Muscle layer of duodenum (tissue), 2 donors: ENCODE data around the gene C5orf58.
"Not testable (repeated sequence)": the region's sequence is repeated elsewhere in the genome, so short reads cannot be mapped to it uniquely, and the experiment has no call there.

ENCODE experiments used
- H3K27ac ChIP-seq: one replicate; pipeline ENCODE4 v1.7.0; 2013; ENCODE audit warnings: mild to moderate bottlenecking, low read length
- H3K27me3 ChIP-seq: one replicate; pipeline ENCODE4 v1.7.0; 2013; ENCODE audit warnings: low read depth, mild to moderate bottlenecking, control low read depth, low read length
- H3K36me3 ChIP-seq, 2 donors: one replicate each; pipeline ENCODE4 v1.7.0; 2013; ENCODE audit warnings: low read length in 2 of 2, control low read depth in 1 of 2, mild to moderate bottlenecking in 1 of 2; ENCODE audit not compliant: insufficient read depth in 2 of 2, control insufficient read depth in 1 of 2
- H3K4me1 ChIP-seq, 2 donors: one replicate each; pipeline ENCODE4 v1.7.0; 2013; ENCODE audit warnings: low read length in 2 of 2, mild to moderate bottlenecking in 2 of 2, control low read depth in 1 of 2, moderate library complexity in 1 of 2; ENCODE audit not compliant: insufficient read depth in 2 of 2, control insufficient read depth in 1 of 2
- H3K4me3 ChIP-seq, 2 donors: one replicate each; pipeline ENCODE4 v1.7.0; 2013; ENCODE audit warnings: low read length in 2 of 2, low read depth in 1 of 2, mild to moderate bottlenecking in 1 of 2
- H3K9me3 ChIP-seq, 2 donors: one replicate each; pipeline ENCODE4 v1.7.0; 2013; ENCODE audit warnings: low read length in 2 of 2, control low read depth in 1 of 2, mild to moderate bottlenecking in 1 of 2; ENCODE audit not compliant: control insufficient read depth in 1 of 2
- donor health status: healthy.

C5orf58 gene

GRCh38 chr5:170223906-170224305 is 8.9 kb upstream of the C5orf58 start:
- H3K4me3 ChIP-seq = no peak overlapping the region
- no peak overlapping the region for H3K27ac ChIP-seq
- H3K9me3 ChIP-seq = no peaks in the 10 kb centered on the region
- peaks cover 0 to 8% of the 10 kb centered on the region in 2 donors for H3K4me1 ChIP-seq
- H3K36me3 ChIP-seq = no peaks in the 10 kb centered on the region
- H3K27me3 ChIP-seq = no peaks in the 10 kb centered on the region

- no peaks in the 10 kb centered on the region for H3K27me3 ChIP-seq
- H3K27ac ChIP-seq = no peak overlapping the region
- peaks cover 0 to 8% of the 10 kb centered on the region in 2 donors for H3K4me1 ChIP-seq
- no peak overlapping the region for H3K4me3 ChIP-seq
- H3K9me3 ChIP-seq = no peaks in the 10 kb centered on the region
- no peaks in the 10 kb centered on the region for H3K36me3 ChIP-seq
Measured at GRCh38 chr5:170225326-170226128, 7.3 kb upstream of the C5orf58 start.

DNA sequence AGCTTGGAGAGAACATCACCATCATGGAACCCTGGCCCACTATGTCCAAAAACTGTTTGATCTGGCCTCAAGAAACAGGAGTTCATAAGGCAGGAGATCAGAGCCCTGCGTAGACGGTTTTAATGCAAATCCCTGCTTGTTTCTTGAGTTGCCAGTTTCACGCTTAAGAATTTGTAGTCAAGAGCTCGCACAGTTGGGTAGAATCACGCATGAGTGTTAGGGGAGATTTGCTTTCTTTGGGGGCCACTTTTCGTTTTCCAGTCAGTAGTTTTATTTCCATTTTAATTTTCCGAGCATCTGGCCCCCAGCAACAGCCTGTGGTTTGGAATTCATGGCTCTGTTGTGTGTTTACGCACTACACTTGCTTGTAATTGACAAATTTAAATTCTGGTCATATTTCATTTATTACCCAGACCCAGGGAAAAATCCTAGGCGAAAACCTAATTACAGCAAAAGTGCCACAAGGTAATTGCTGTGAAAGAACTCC is 6.6 kb upstream of the C5orf58 start:
- Histone ChIP-seq H3K4me3 (no peak overlapping the region), H3K27me3 (no peaks in the 10 kb centered on the region), H3K9me3 (no peaks in the 10 kb centered on the region), H3K4me1 (peaks cover 0 to 3% of the 10 kb centered on the region in 2 donors), H3K27ac (no peak overlapping the region), H3K36me3 (no peaks in the 10 kb centered on the region)

DNA sequence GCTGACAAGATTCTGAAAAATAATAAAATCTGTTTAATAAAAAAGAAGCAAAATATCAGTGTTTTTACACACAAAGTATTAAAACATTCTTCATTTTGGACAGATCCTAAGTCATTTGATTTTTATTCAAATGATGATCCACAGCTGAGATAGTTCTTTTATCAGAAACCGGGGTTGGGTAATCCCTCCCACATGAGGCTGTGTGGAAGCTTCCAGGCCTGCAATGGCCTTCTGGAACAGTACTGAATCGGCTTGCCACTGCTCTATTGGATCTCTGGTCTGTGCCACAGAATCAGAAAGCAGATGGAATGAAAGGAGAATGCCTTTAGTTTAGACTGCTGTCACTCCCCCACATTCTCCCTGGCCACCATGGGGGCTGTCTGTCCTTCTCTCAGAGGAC is 6.1 kb upstream of the C5orf58 start:
- Histone ChIP-seq H3K4me1 (no peaks in the 10 kb centered on the region), H3K27ac (no peak overlapping the region)

DNA sequence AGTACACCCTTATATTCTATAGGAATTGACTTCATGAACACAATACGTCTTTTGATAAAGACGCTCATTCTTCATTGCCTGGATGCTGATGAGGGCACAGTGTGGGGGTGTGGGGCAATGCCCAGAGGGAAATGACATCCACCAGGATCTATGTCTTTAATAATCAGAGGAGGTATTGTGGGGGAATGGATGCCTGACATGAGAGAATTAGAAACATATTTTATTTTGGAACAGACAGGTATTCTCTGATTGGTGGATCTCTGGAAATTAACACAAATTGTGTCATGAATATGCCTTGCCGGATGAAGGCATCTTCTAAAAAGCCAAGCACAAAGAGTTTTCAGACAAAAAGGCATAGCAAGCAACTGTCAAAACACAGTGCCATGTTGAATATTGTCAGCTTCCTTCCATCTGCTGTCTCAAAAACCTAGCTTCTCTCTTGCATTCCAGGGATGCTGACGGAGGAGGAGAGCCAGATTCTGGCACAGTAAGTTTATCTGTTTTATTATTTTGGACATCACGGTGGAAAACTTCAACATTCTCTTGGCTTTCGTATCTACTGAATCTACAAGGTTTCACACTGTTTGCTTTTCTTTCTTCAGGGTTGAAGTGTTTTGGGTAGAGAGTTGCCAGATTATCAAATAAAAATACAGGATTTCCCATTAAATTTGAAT is 3.9 kb upstream of the C5orf58 start:
- Histone ChIP-seq H3K4me3 (no peak overlapping the region), H3K36me3 (no peaks in the 10 kb centered on the region), H3K9me3 (no peaks in the 10 kb centered on the region), H3K27ac (no peak overlapping the region), H3K27me3 (no peaks in the 10 kb centered on the region), H3K4me1 (no peaks in the 10 kb centered on the region)

More for the DNA sequence above, 6.1 kb upstream of the C5orf58 start:
- H3K9me3 ChIP-seq = no peaks in the 10 kb centered on the region
- no peaks in the 10 kb centered on the region for H3K36me3 ChIP-seq
- no peaks in the 10 kb centered on the region for H3K27me3 ChIP-seq
- no peak overlapping the region for H3K4me3 ChIP-seq

- no peak overlapping the region for H3K27ac ChIP-seq
- H3K36me3 ChIP-seq = no peaks in the 10 kb centered on the region
- no peaks in the 10 kb centered on the region for H3K9me3 ChIP-seq
- no peak overlapping the region for H3K4me3 ChIP-seq
- H3K27me3 ChIP-seq = no peaks in the 10 kb centered on the region
- H3K4me1 ChIP-seq = no peaks in the 10 kb centered on the region
Measured at GRCh38 chr5:170233358-170233892, 640 bp downstream of the C5orf58 start.

DNA sequence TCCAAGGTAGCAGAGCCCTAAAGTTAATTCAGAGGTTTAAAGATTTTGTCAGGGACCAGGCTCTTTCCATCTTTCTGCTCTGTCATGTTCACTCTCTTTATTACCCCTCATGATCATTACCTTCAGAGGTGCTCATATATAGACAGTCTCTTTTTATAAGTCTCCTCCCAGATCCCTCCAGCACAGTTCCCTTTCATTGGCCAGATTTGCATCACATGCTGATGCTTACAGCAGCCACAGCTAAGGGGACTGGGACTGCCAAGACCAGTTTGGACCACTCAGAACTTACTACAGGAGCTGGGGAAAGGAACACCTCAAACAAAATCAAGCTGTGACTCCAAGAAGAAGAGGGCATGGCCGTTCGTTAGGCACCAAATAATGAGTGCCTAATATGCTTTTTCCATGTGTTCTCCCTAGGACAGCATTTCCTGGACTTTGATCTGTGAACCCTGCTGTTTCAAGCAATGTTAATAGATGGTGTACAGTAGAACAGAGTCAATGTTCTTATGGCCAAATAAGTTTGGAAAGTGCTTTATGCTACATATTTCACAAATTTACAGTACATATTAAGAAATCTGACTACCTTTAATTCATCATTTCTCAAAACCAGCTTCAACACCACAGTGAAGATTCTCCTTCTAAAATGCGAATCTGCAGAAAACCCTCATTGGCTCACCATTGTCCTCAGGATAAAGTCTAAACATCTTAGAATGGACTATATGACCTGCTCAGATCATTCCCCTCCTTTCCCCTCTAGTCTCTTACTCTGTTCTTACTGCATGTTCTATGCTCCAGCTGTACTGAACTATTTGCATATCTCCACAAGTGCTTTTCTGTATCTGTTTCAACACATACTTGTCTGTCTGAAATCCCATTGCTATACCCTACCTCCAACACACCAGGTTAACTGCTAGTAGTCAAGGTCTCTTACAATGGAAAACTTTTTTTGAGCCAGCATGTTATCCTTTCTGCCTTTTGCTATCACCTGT is 3.4 kb downstream of the C5orf58 start:
- Histone ChIP-seq H3K36me3 (no peaks in the 10 kb centered on the region), H3K4me1 (no peaks in the 10 kb centered on the region), H3K9me3 (no peaks in the 10 kb centered on the region), H3K27ac (no peak overlapping the region), H3K4me3 (no peak overlapping the region), H3K27me3 (no peaks in the 10 kb centered on the region)

DNA sequence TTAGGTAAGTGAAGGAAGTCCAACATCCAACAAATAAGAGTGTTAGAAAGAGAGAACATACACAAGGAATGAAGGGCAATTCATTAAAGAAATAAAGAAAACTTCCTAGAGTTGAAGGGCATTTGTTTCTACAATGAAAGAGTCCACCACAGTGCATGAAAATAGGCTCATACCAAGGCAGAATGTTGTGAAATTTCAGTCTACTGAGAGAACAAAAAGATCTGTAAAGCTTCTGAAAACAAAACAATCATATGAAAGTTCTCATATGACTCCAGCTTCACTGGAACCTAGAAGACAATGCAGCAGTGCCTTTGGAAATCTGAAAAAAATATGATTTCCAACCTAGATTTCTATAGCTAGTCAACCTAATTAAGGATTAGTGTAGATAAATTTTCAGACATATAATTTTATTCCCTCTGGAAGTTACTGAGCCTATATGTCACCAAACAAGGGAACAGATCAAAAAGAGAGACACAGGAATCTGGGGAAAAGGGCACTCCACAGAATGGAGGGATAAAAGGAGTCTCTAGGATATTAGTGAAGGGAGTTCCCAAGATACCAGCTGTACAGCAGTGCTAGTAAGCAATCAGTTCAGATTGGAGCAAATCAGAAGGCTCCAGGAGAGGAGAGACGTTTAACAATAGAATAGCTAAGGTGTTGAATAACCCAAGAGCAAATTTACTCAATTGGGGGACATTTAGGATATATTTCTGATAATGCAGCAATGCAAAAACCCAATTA is 5.8 kb downstream of the C5orf58 start:
- Histone ChIP-seq H3K27me3 (no peaks in the 10 kb centered on the region), H3K4me3 (no peak overlapping the region), H3K27ac (no peak overlapping the region), H3K36me3 (no peaks in the 10 kb centered on the region), H3K4me1 (no peaks in the 10 kb centered on the region), H3K9me3 (no peaks in the 10 kb centered on the region)

GRCh38 chr5:170245436-170245835 is 12.7 kb downstream of the C5orf58 start:
- not testable (repeated sequence) for H3K27ac ChIP-seq, H3K36me3 ChIP-seq, H3K4me3 ChIP-seq, H3K9me3 ChIP-seq, H3K27me3 ChIP-seq, H3K4me1 ChIP-seq

- Histone ChIP-seq H3K27me3 (no peaks in the 10 kb centered on the region), H3K36me3 (peaks cover 0 to 5% of the 10 kb centered on the region in 2 donors), H3K4me3 (no peak overlapping the region), H3K27ac (no peak overlapping the region), H3K4me1 (no peaks in the 10 kb centered on the region), H3K9me3 (no peaks in the 10 kb centered on the region)
Measured at GRCh38 chr5:170246126-170246870, 13.5 kb downstream of the C5orf58 start.
